GM21423 (cell line): ENCODE measurements around the gene OPRL1.
A peak's percentile ranks its signal among the peaks of the same experiment; 100 is the strongest.

ENCODE experiments used
- ATAC-seq: cut with Tn5 transposase; IDR thresholded peaks from one replicate; pipeline ENCODE4 v1.9.1; 2021; ENCODE audit warnings: mild to moderate bottlenecking, moderate library complexity; ENCODE audit not compliant: unreplicated experiment

Gene OPRL1

DNA sequence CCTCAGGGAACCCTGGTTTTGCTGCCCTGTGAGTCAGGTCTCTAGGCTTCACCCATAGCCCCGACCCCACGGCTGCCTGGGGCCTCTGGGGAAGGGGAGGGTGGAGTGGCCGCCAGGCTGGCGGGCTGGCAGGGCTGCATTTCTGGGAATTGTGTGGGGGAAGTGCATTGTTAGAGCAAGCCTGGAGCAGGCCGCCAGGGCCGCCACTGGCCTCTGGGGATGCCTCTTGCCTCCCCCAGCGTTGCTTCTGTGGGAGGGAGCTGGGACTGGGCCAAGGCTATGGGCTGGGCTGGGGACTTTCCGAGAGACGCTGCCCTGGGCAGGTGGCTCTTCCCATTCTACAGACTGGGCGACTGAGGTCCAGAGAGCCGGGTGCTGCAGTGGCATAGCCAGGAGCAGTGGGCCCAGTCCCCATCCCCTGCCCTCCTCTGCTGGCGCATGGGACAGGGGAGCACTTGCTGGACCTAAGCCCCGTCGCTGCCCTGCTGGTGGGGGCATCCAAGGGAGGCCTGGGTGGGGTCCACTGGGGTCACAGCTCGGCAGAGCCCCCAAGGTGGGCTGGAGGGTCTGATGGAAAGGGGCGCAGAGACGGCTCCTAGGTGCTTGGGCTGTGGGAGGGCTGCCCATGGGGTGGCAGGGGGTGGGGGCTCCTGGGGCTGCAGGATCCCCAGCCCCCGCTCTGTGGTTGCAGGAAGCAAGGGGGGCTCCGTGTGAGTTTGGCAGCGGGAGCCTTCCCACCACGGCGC, 23.8 kb upstream of the OPRL1 start:
- ATAC-seq = no peak

DNA sequence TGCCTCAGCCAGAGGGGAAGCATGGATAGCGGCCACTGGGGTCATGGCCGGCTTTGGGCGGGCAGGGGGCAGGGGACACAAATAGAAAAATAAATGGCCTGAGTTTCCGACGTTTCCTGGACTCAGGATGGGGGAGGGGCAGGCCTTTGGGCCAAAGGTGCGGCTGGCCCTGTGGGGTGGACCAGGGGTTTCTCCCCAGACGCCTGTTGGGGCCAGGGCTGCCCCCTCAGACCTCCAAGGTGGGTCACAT, 23.3 kb upstream of the OPRL1 start:
- no peak for ATAC-seq

DNA sequence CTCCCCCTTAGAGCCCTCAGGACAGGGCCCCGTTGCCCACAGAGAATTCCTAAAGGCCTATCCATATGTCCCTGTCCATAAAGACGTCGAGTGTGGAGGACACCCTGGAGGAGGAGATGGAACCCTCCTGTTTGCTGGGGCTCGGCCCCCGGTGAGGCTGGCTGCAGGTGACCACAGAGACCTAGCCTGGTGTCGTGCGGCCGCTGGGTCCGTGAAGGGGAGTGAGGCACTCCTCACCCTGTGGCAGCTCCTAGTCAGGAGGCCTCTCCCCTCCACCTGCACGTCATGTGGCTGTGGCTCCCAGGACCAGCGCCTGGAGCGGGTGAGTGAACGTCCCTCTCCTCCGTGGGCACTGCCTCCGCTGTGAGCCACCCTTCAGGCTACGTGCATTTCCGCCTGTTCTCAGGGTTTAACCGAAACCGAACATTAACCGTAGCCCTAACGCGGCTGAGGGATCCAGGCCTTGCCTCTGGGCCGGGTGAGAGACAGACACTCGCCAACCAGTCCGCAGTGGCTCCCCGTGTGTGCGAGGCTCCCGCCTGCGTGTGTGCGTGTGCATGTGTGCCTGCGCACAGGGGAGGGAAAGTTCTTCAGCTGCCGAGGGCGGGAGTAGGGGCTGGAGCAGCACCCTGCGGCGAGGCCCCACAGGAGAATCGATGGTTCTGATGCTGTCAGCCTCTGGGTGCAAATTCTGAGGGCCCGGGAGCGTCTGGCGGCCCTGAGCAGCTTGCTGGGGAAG, 22.8 kb upstream of the OPRL1 start:
- peak; percentile 8 for ATAC-seq

DNA sequence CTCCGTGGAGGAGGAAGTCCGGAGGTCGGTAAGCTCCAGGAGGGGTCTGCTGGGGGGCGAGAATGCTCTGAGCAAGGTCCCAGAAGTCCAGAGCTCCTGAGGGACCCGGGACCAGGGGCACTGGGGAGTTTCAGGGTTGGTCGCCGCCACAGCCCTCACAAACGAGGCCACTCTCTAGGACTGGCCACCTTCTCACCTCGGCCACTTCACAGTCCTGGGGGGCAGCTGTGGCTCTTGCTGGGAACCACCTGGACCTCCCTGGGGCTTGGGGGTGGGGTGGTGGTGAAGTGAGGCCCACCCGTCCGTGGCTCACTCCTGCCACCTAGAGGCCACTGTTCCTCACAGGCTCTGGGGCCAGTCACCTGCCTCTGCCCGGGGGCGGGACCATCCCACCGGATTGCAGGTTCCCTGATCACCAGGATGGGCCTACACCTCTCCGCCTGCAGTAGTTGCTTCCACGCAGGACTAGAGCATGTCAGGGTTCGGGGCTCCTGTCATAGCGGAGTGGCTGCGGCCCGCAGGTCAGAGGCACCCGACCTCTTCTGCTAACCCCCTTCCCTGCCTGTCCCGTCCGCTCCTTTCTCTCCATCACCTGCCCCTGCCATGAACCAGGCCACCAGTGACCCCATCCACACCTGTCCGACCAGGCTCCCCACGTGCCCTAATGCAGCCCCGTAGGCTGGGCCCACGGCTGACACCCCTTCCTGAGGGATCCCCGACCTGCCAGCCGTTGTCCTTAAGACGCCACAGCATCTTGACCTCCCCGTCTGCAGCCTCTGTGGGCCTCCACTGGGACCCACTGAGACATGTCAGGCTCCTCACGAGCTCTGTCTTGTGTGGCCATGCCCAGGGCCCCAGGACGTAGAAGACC, 22.0 kb upstream of the OPRL1 start:
- peak; percentile 40 for ATAC-seq

DNA sequence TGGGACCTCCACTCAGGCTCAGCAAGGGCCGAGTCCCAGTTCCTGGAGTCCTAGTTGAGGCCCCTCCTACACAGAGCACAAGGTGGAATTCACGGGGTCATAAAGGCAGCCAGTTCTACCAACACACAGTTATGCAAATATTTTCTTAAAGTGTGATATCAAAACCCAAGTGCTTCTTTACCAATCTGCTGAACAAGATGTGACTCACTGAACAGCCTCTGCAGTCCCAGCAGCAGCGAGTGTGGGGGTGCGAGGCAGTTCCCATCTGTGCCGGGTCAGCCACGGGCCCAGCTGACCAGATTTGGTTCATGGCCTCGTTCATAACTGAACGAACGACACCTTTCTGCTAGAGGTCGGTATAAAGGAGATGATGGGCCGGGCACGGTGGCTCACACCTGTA, 21.3 kb upstream of the OPRL1 start:
- no peak for ATAC-seq

DNA sequence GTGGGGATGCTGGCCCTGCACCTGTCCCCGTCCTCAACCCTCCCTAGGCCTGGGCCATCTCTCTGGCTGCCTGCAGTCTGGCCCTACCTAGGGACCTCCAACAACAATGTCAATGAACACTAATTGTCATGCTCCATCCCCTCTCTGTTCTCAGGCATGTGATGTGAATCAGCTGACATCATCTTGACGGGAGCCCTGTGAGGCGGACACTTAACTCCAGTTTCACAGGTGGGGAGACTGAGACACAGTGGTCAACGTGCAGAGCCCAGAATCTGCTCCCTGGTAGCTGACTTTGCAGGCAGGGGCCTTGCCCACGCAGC, 17.6 kb upstream of the OPRL1 start:
- ATAC-seq = no peak

DNA sequence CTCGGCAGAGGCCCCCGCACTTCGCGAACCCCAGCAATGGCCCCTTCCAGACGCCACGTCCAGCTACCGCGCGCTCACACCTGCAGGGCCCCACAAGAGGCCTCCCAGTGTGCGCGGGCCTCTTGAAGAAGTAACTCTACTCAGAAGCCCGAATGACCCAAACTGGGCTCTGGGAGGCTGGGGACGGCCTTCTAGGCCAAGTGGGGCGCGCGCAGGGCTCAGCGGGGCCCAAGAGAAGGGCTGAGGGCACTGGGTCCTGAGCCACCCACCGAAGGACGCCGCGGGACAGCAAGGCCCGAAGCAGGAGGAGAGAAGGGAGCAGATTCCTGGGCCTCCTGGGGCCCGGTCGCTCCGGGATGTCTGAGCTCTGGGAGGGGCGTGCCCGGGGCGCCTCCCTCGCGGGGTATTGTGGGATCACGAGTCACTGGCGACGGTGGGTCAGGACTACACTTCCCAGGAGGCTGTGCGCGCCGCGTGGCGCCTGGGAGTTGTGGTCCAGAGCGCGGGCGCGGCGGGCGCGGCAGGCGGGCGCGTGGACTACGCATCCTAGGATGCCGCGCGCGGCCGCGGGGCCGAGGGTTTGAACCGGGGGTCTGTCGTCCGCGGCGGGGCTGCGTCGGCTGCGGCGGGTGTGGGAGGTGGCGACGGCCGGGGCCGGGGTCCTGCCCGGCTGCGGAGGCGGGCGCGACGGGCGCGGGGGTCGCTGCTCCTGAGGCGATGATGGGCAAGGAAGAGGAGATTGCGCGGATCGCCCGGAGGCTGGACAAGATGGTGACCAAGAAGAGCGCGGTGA, 17.1 kb upstream of the OPRL1 start, which contains the start of gene TCEA2:
TCEA2 (plus strand) TSS at position 603 of the 793 bp plus-strand sequence; CDS start at position 718, 115 bp downstream.
- peak; percentile 64 for ATAC-seq

DNA sequence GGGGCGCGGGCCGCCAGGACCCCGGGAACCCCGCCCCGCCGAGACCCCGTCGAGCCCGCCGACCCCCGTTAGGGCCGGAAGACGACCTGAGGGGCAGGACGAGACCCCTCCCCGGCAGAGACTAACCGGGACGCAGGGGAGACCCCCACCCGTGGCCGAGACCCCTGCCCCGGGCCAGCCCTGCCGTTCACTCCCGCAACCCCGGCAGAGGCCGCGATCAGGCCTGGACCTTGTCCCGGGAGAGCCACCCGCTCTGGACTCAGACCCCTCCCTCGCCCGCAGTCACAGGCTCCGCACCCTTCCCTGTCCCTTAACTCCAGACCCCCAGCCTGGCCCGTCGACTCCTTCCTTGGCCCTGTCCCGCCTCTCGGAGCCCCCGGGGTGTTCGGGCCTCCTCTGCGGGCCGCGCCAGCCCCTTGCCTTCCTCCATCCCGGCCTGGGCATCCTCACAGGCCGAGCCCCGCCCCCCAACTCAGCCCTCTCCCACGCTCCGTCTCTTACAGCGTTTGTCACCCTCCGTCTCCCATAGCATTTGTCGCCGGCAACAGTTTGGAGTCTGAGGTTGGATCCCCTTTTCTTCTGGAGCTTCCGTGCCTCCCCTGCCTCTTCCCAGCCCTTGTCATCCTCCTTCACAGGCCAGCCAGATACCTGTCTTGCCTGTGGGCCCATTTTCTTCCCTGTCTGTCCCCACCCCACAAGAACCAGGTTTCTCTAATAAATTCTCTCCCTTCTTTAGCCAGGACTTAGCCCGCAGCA, 16.3 kb upstream of the OPRL1 start:
- no peak for ATAC-seq

DNA sequence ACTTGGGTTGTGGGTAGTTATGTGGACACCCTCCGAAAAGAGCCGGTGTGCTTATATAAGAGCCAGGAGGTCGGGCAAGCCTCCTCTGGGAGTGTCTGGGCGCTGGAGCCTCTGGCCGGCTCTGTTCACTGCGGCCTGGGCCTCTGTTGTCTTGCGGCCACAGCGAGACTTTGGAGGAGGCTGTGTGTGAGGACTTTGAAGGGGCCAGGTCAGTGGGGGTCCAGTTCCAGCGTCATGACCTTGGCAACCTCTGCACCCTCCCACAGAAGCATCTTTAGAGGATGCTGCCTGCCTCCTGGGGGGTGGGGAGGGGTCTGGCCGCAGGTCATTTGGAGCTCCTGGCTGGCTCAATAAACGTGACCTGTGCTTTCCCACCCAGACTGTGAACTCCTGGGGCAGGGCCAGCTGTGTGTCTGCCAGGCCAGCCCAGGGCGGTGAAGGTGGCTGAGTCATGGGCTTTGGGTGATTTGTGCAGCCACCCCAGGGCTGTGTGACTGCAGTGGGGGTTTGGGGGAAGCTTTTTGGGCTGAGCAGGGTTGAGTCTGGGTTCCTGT, 15.7 kb upstream of the OPRL1 start:
- ATAC-seq = no peak

DNA sequence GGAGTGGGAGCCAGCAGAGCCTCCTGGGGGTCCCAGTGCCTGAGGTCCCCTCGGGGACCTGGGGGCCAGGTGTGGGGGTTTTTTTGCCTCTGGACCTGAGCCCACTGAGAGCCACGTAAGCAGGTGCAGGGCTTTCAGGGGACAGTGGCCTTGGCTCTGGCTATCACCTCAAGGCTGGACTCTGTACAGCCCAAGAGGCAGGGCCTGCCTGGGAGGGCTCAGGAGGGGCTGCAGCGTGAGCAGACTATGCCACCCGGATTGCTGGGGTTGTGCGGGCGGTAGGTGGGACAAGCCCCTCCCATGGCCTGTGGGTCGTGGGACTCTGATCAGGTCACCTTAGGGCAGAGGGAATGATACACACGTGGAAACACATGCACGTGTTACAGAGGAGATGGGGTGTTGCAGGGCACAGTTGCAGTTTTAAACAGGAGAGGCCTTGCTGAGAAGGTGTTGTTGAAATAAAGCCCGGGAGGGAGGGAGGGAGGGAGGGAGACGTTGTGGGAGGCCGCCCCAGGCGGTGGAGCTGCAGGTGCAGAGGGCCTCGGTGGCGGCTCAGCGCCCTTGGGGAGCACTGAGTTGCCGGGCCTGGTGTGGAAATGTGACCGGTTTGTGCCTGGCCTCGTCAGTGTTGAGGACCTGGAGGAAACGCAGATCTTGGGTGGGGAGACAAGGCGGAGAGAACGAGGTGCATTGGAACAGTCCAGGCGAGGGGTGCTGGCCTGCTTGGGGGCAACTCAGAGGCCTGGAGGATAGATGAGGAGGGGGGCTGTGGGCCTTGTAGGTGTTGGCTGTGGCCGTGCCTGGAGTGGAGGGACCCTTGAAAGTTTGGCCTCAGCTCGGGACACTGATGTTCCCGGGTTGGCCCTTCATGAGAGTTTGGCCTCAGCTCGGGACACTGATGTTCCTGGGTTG, 14.6 kb upstream of the OPRL1 start:
- ATAC-seq = no peak

DNA sequence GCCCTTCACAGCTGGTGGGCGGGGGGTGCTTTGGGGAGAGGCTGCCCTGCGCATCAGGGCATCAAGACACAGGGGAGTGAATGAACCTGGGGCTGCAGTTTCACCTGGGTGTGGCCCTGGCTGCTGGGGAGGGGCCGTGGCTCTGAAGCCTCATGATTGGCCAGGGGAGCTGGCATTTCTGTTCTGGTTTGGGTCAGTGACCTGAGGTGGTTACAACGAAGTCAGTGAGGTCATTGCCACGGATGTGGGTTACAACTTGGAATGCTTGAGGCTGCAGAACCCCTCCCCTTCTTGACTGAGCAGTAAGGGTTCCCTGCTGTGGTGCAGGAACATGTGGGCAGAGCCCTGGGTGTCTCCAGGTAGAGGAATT, 13.9 kb upstream of the OPRL1 start:
- ATAC-seq = peak; percentile 51

DNA sequence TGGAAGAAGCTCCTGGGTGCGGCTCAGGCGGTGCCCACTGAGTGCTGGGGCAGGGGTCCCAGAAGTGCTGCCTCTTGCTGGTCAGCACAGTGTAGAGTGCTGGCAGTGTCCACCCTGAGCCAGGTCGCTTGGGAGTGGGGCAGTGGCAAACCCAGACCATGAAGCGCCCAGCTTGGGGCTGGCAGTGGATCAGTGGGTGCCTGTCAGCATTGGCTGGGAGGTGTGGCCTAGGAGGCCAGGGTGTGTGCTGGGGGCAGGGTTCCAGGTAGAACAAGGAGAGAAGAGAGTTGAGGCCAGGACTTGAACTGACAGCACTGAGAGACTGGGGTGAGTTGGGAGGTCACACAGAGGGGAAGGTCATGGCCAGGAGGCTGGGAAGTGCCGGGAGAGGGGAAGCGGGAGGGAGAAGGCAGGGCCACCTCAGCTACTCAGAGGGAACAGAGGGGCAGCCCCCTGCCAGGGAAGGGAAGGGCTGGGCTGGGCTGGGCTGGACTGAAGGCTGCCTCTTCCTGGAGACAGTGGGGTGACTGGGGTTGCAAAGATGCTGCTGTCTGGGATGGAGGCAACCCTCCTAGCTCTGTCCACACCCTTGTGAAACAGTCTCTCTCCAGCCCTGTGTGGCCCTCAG, 12.8 kb upstream of the OPRL1 start:
- ATAC-seq = no peak

DNA sequence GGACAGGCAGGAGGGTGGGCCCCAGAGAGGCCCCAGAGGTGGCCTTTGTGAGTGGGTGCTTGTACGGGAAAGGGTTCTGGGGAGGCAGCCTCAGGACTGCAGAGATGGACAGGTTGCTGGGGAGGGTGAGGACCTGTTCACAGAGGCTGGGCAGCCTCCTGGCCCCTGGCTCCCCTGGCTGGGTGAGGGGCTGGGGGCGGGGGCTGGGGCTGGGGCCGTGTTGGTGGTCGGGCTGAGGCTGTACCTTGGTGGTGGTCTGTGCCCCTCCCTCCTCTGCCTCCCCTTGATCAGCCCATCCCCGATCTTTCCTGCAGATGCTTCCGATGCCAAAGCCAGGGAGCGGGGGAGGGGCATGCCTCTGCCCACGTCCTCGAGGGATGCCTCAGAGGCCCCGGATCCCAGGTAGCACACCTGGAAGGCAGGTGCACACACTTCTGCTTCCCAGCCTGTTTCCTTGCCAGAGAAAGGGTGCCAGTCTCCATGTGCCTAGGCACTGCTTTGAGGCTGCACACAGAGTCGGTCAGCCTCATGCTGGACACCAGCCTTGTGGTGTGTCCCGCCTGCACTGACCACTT, 12.1 kb upstream of the OPRL1 start:
- ATAC-seq = no peak

DNA sequence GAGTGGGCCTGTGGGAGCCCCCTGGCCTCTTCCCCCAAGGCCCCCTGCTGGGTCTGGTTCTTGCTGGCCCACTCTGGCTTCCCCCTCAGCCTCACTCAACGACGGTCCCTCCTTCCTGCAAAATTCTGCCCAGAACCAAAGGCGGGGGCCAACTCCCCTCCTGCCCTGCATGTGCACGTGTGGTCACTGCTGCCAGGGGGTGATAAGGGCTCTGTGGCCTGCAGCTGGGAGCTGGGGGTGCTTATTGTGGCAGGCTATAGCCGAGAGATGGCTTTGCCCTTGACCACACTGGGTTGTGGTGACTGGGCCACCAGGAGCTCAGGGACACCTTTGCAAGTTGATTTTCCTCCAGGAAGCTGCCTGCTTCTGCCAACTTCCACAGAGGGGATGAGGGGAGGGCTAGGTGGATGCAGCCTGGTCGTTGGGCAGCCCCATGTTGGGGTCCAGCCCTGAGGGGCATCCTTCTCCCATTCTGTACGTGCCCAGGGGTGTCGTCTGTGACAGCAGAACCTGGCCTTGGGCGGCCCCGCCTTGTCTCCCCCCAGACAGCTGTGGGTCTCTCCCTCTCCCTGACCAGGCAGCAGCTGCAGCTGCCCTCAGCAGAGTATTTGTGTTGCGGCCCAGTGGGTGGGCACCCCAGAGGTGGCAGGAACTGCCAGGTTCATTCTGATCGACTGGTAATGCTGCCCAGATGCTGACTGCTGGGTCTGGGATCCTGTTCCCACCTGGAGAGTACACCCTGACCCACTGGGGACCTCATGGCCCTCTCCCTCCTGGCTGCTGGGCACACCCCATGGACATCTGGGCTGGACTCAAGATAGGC, 11.3 kb upstream of the OPRL1 start:
- ATAC-seq = no peak

DNA sequence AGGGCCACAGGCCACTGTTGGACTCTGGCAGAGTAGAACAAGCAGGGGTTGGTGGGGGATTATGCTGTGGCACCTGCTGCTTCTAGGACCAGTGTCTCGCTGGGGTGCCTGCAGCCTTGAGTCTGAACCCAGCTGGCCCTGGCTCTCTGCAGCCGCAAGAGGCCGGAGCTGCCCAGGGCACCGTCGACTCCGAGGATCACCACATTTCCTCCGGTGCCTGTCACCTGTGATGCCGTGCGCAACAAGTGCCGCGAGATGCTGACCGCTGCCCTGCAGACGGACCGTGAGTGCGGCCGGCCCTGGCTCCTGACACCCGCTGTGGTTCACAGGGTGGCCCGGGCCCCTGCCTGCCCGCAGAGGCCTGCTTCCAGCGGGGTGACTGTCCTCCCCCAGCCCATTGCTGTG, 10.7 kb upstream of the OPRL1 start:
- ATAC-seq = no peak

DNA sequence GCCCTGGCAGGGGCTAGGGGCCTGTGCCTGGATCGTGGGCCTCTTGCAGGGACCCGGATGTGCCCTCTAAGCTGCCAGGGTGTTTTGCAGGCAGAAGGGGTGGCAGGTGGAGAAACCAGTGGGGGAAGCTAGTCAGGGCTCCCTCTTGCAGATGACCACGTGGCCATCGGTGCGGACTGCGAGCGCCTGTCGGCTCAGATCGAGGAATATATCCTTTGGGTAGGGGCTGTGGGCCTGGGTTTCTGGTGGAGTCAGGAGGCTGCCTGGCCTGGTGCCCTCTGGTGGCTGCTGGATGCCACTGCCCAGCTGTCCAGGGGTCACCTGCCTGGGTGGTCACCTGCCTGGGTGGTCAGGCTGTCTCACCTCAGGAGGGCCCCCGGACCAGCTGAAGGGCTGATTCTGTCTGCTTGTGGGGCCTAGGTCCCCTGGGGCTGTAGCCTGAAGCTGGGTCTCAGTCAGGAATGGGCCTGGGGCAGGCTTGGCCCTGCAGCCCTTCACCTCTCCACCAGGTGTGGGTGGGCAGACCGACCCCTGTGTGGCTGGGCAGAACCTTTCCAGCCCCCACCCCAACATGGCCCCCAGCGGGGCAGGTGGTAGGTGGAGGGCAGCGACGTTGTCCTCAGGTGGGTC, 10.2 kb upstream of the OPRL1 start:
- no peak for ATAC-seq
